IMR-90 (cell line): ENCODE measurements around the gene ATP6V0E2. TPM values are rescaled to one million over a fixed set of nuclear protein-coding genes. Genes with fewer than 3 reads are reported as not detected.

Experiments
- ATAC-seq: fragments of 200-7000 bp; cut with Tn5 transposase; 2 replicates; pipeline ENCODE4 v1.9.1; 2020; ENCODE audit warnings: low read depth, mild to moderate bottlenecking, moderate library complexity
- BruUV-seq: library from RNA; stranded (reverse); fragments of 400-500 nt; replicated peaks from 2 replicates; lab custom pipeline; 2021; lab: Mats Ljungman, UMichigan
- CTCF ChIA-PET: fragments of 300-600 bp; formaldehyde crosslinking; extraction: SDS; loops from one replicate; lab custom pipeline; 2021; ENCODE audit warnings: antibody characterized with exemption; lab: Yijun Ruan, JAX
- POLR2A ChIA-PET: fragments of 300-600 bp; sonication (Branson Sonifier 250); formaldehyde crosslinking; loops from one replicate; lab custom pipeline; 2022; ENCODE audit warnings: antibody characterized with exemption; ENCODE audit not compliant: unreplicated experiment; lab: Charles Lee
- DNase-seq: peaks from one replicate; pipeline ENCODE4 v3.0.0; 2013
- H2AFZ ChIP-seq: replicated peaks from 2 replicates; pipeline ENCODE3; 2013; ENCODE audit warnings: low read length, mild to moderate bottlenecking; ENCODE audit not compliant: poor library complexity
- H2AK5ac ChIP-seq: 2 replicates; pipeline ENCODE4 v1.6.1; 2013; ENCODE audit warnings: low read depth, low read length, inconsistent platforms
- H2AK9ac ChIP-seq: replicated peaks from 2 replicates; pipeline ENCODE3; 2013; ENCODE audit warnings: mild to moderate bottlenecking, low read depth, low read length, moderate library complexity; ENCODE audit not compliant: poor library complexity
- H2BK120ac ChIP-seq: 2 replicates; pipeline ENCODE4 v1.6.1; 2013; ENCODE audit warnings: low read depth, low read length, inconsistent platforms
- H2BK15ac ChIP-seq: 3 replicates; pipeline ENCODE4 v1.6.1; 2013; ENCODE audit warnings: low read depth, low read length, inconsistent platforms
- H2BK20ac ChIP-seq: 2 replicates; pipeline ENCODE4 v1.6.1; 2013; ENCODE audit warnings: low read depth, mild to moderate bottlenecking, inconsistent platforms, low read length, moderate library complexity
- H2BK5ac ChIP-seq: 2 replicates; pipeline ENCODE4 v1.6.1; 2013; ENCODE audit warnings: mild to moderate bottlenecking, low read depth, low read length, inconsistent platforms; ENCODE audit not compliant: poor library complexity, severe bottlenecking
- H3K14ac ChIP-seq: replicated peaks from 2 replicates; pipeline ENCODE4 v1.6.1; 2013; ENCODE audit warnings: low read depth, low read length, inconsistent platforms
- H3K18ac ChIP-seq: 2 replicates; pipeline ENCODE4 v1.6.1; 2013; ENCODE audit warnings: low read depth, low read length, control low read depth
- H3K23ac ChIP-seq: 2 replicates; pipeline ENCODE4 v1.6.1; 2013; ENCODE audit warnings: low read depth, low read length, inconsistent platforms
- H3K27ac ChIP-seq: 2 replicates; pipeline ENCODE4 v1.5.1; 2013; ENCODE audit warnings: mild to moderate bottlenecking, control low read depth, low read length; ENCODE audit not compliant: insufficient read depth
- H3K27me3 ChIP-seq: 2 replicates; pipeline ENCODE4 v1.6.1; 2013; ENCODE audit warnings: low read length; ENCODE audit not compliant: control insufficient read depth, insufficient read depth
- H3K36me3 ChIP-seq: 2 replicates; pipeline ENCODE4 v1.6.1; 2013; ENCODE audit warnings: low read length, mixed read lengths; ENCODE audit not compliant: control insufficient read depth, insufficient read depth
- H3K4ac ChIP-seq: 2 replicates; pipeline ENCODE4 v1.6.1; 2013; ENCODE audit warnings: low read depth, low read length, inconsistent platforms
- H3K4me1 ChIP-seq: 2 replicates; pipeline ENCODE4 v1.6.1; 2013; ENCODE audit warnings: low read length, mixed read lengths; ENCODE audit not compliant: control insufficient read depth, insufficient read depth
- H3K4me2 ChIP-seq: 2 replicates; pipeline ENCODE4 v1.6.1; 2013; ENCODE audit warnings: low read depth, mild to moderate bottlenecking, control low read depth, low read length, moderate library complexity
- H3K4me3 ChIP-seq: 2 replicates; pipeline ENCODE4 v1.5.1; 2013; ENCODE audit warnings: low read depth, mild to moderate bottlenecking, control low read depth, low read length, moderate library complexity; ENCODE audit not compliant: insufficient read depth
- H3K56ac ChIP-seq: 2 replicates; pipeline ENCODE4 v1.6.1; 2013; ENCODE audit warnings: low read length, inconsistent platforms; ENCODE audit not compliant: insufficient read depth; ENCODE audit errors: extremely low read depth
- H3K79me1 ChIP-seq, 2 experiments: 2 replicates each; pipeline ENCODE4 v1.6.1; 2013; ENCODE audit warnings: low read length in 2 of 2, inconsistent platforms in 1 of 2, low read depth in 1 of 2
- H3K9ac ChIP-seq: 2 replicates; pipeline ENCODE4 v1.6.1; 2013; ENCODE audit warnings: low read depth, low read length, control low read depth
- H3K9me1 ChIP-seq: 2 replicates; pipeline ENCODE4 v1.6.1; 2013; ENCODE audit warnings: low read length, inconsistent platforms; ENCODE audit not compliant: insufficient read depth
- H3K9me3 ChIP-seq: 2 replicates; pipeline ENCODE4 v1.6.1; 2013; ENCODE audit warnings: low read length; ENCODE audit not compliant: control insufficient read depth, insufficient read depth
- H4K20me1 ChIP-seq: 2 replicates; pipeline ENCODE4 v1.6.1; 2013; ENCODE audit warnings: low read length, inconsistent platforms; ENCODE audit not compliant: insufficient read depth
- H4K5ac ChIP-seq: 2 replicates; pipeline ENCODE4 v1.6.1; 2013; ENCODE audit warnings: mild to moderate bottlenecking, low read depth, low read length, control low read depth
- H4K8ac ChIP-seq, 2 experiments: 2 replicates each; pipeline ENCODE4 v1.6.1; 2013; ENCODE audit warnings: low read depth in 2 of 2, low read length in 2 of 2, control low read depth in 1 of 2, inconsistent platforms in 1 of 2
- H4K91ac ChIP-seq: 2 replicates; pipeline ENCODE4 v1.6.1; 2013; ENCODE audit warnings: low read depth, low read length, inconsistent platforms; ENCODE audit not compliant: insufficient read depth
- SMC3 ChIP-seq: fragments of 150-350 bp; IDR thresholded peaks from 2 replicates; pipeline ENCODE4 v1.6.1; 2016; ENCODE audit warnings: low read depth, mild to moderate bottlenecking, antibody characterized with exemption, low read length, moderate library complexity
- WGBS, 2 experiments: methylation state at CpG; one replicate each; pipeline versions ENCODE4 v1.1.5 to v1.1.7; 2013; ENCODE audit warnings: missing lambda C conversion rate in 2 of 2; ENCODE audit not compliant: insufficient read length in 1 of 2; ENCODE audit errors: extremely low coverage in 2 of 2; 5-methylcytosine and 5-hydroxymethylcytosine counted together
- dilution Hi-C: fragments of 300-500 bp; cut with HindIII; formaldehyde crosslinking; loops from one replicate; pipeline ENCODE4 v1.14.3; 2018; ENCODE audit warnings: low sequenced_read_pairs; ENCODE audit not compliant: unreplicated experiment
- in situ Hi-C: fragments of 300-500 bp; cut with MboI; formaldehyde crosslinking; loops from 3 replicates; pipeline ENCODE4 v1.14.3; 2019; ENCODE audit warnings: low sequenced_read_pairs, inconsistent platforms, mixed read lengths
- intact Hi-C: fragments of 100-400 bp; cut with micrococcal nuclease; formaldehyde crosslinking; loops from 2 replicates; pipeline ENCODE4 v1.10.0; 2022
- polyA plus RNA-seq, 3 experiments: library from polyadenylated mRNA; depleted of rRNA; stranded (reverse); fragments of >200 nt; gene quantifications; 2 replicates each; pipeline ENCODE4 v1.2.3, GENCODE V29; 2012; ENCODE audit warnings: low replicate concordance in 1 of 3
- total RNA-seq: library from RNA; depleted of rRNA; stranded (reverse); fragments of >200 nt; gene quantifications from 2 replicates; pipeline ENCODE4 v1.2.3, GENCODE V29; 2012

ATP6V0E2 gene
- total and polyA plus RNA-seq, 2 of the 4 experiments (the other 2 are of a cell fraction): 5.7 to 30.3 TPM

DNA sequence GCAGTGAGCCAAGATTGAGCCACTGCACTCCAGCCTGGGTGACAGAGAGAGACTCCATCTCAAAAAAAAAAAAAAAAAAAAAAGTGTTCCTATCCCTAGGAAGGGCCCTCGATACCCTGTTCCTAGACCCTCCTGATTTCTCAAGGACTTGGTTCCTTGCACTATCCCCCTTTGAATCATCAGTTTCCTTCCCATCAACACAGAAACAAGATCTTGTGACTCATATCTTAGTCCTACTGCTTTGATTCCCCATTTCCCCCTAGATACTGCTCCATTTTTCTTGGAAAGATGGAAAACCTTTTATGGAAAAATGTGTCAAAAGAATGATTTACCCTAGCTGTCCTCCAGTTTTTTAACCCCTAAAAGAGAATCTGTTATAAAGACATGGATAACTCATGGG, 37.3 kb upstream of the ATP6V0E2 start:
- WGBS, 2 experiments: no CpG with 5 or more reads among the region's 1 CpG

More for the DNA sequence above, 37.3 kb upstream of the ATP6V0E2 start:
- no peak overlapping the region for H3K23ac ChIP-seq
- peaks cover 10 to 20% of the 10 kb centered on the region in 2 experiments; a peak in 3 of 4 replicates for H3K79me1 ChIP-seq
- H2BK20ac ChIP-seq: no peak overlapping the region
- no peaks in the 10 kb centered on the region for H3K36me3 ChIP-seq
- no TSS peak for BruUV-seq
- H3K9me3 ChIP-seq: no peaks in the 10 kb centered on the region
- H2AK5ac ChIP-seq: no peak overlapping the region
- H3K4ac ChIP-seq: no peak overlapping the region
- no peak overlapping the region for H3K18ac ChIP-seq
- H3K9ac ChIP-seq: no peak overlapping the region
- no peak overlapping the region for H2AFZ ChIP-seq
- no peak overlapping the region for H3K4me3 ChIP-seq
- H3K14ac ChIP-seq: no peak overlapping the region
- DNase-seq: peak; percentile 26
- no peak overlapping the region for H2AK9ac ChIP-seq
- H2BK15ac ChIP-seq: no peak overlapping the region
- POLR2A ChIA-PET: no interaction called here
- no peak overlapping the region for H3K27ac ChIP-seq
- no peak overlapping the region for H4K8ac ChIP-seq
- CTCF ChIA-PET: no interaction called here
- 0 out of 2 replicates have a peak, but pooled peaks cover 3% of the 10 kb centered on the region for H3K4me1 ChIP-seq
- no peak overlapping the region for H3K4me2 ChIP-seq
- no peak overlapping the region for H2BK120ac ChIP-seq
- peaks cover 17% of the 10 kb centered on the region; the same call in 1 of the 2 replicates for H3K27me3 ChIP-seq
- H4K20me1 ChIP-seq: no peaks in the 10 kb centered on the region; the same call in 1 of the 2 replicates
- intact Hi-C loops (no loop called here), in situ Hi-C loops (no loop called here), dilution Hi-C loops (no loop called here)
- H3K56ac ChIP-seq: no peak overlapping the region
- no peak for TF ChIP-seq SMC3
- H4K91ac ChIP-seq: no peak overlapping the region
- peaks cover 4% of the 10 kb centered on the region; the same call in 1 of the 2 replicates for H3K9me1 ChIP-seq
- H4K5ac ChIP-seq: no peak overlapping the region
- no peak overlapping the region for H2BK5ac ChIP-seq
- no peak for ATAC-seq
